Measurements from ENCODE around the gene ZSWIM3. TPM values are rescaled to one million over a fixed set of nuclear protein-coding genes. Genes with fewer than 3 reads are reported as not detected.

Gene ZSWIM3
- total and polyA plus RNA-seq, 2 of the 13 experiments (the other 11 are each of a cell fraction or from before 2014, with no cell fraction given), result 5.2 to 5.8 TPM

DNA sequence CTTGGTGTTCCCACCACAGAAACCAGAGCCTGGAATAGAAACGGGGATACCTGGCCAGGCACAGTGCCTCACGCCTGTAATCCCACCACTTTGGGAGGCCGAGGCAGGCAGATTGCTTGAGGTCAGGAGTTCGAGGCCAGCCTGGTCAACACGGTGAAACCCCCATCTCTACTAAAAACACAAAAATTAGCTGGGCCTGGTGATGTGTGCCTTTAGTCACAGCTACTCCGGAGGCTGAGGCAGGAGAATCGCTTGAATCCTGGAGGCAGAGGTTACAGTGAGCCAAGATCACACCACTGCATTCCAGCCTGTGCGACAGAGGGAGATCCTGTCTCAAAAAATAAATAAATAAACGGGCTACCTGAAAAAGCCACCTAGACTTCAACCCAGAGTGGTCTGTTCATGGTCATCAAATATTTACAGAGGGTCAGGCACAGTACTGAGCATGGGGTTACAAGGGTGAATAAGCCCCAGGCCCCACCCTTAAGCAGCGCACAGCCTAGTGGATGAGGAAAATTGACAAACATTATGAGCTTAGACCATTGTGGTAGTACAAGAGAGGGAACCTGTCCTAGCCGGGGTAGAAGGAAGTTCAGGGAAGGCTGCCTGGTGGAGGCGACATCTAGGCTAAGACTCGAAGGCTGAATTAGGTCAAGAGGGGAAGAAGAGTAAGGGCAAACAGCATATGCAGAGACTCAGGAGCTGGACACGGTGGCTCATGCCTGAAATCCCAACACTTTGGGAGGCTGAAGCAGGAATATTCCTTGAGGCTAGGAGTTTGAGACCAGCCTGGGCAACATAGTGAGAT lies 69.9 kb downstream of the ZSWIM3 start (continued):
- TF ChIP-seq MBD4 (IDR thresholded peaks at IDR 0.05; ENCODE audit: borderline replicate concordance, low read length) (peak; percentile 45; the same call in 1 of the 2 replicates), DNMT1 (CRISPR knock-in tag; IDR thresholded peaks at IDR 0.05) (0 out of 2 replicates have a peak, but pooled peaks have one; percentile 66), SMAD3 (CRISPR knock-in tag; IDR thresholded peaks at IDR 0.05) (peak; percentile 95), ETV6 (CRISPR knock-in tag; conservative IDR thresholded peaks at IDR 0.05) (no peak; the same call in 1 of the 2 replicates), HMG20B (CRISPR knock-in tag; conservative IDR thresholded peaks at IDR 0.05) (peak; percentile 79), IKZF1 (IDR thresholded peaks at IDR 0.05) (no peak), STAT5B (CRISPR knock-in tag; IDR thresholded peaks at IDR 0.05) (0 out of 2 replicates have a peak, but pooled peaks have one; percentile 24), NFIC (IDR thresholded peaks at IDR 0.05; ENCODE audit: low read length) (peak; percentile 48; the same call in 1 of the 2 replicates), ZNF124 (CRISPR knock-in tag; IDR thresholded peaks at IDR 0.05) (peak; percentile 92), MYNN (CRISPR knock-in tag; IDR thresholded peaks at IDR 0.05; ENCODE audit: low read depth) (no peak), MYC (CRISPR knock-in tag; IDR thresholded peaks at IDR 0.05; ENCODE audit: borderline replicate concordance) (peak; percentile 54), POGZ (CRISPR knock-in tag; IDR thresholded peaks at IDR 0.05) (peak; percentile 87), ATRX (CRISPR knock-in tag; IDR thresholded peaks at IDR 0.05; ENCODE audit: borderline replicate concordance) (no peak)
- TF ChIP-seq, protein P1, sequence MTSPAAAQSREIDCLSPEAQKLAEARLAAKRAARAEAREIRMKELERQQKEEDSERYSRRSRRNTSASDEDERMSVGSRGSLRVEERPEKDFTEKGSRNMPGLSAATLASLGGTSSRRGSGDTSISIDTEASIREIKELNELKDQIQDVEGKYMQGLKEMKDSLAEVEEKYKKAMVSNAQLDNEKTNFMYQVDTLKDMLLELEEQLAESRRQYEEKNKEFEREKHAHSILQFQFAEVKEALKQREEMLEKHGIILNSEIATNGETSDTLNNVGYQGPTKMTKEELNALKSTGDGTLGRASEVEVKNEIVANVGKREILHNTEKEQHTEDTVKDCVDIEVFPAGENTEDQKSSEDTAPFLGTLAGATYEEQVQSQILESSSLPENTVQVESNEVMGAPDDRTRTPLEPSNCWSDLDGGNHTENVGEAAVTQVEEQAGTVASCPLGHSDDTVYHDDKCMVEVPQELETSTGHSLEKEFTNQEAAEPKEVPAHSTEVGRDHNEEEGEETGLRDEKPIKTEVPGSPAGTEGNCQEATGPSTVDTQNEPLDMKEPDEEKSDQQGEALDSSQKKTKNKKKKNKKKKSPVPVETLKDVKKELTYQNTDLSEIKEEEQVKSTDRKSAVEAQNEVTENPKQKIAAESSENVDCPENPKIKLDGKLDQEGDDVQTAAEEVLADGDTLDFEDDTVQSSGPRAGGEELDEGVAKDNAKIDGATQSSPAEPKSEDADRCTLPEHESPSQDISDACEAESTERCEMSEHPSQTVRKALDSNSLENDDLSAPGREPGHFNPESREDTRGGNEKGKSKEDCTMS (CRISPR knock-in tag; conservative IDR thresholded peaks at IDR 0.05), result no peak
- TF ChIP-seq, protein P2, sequence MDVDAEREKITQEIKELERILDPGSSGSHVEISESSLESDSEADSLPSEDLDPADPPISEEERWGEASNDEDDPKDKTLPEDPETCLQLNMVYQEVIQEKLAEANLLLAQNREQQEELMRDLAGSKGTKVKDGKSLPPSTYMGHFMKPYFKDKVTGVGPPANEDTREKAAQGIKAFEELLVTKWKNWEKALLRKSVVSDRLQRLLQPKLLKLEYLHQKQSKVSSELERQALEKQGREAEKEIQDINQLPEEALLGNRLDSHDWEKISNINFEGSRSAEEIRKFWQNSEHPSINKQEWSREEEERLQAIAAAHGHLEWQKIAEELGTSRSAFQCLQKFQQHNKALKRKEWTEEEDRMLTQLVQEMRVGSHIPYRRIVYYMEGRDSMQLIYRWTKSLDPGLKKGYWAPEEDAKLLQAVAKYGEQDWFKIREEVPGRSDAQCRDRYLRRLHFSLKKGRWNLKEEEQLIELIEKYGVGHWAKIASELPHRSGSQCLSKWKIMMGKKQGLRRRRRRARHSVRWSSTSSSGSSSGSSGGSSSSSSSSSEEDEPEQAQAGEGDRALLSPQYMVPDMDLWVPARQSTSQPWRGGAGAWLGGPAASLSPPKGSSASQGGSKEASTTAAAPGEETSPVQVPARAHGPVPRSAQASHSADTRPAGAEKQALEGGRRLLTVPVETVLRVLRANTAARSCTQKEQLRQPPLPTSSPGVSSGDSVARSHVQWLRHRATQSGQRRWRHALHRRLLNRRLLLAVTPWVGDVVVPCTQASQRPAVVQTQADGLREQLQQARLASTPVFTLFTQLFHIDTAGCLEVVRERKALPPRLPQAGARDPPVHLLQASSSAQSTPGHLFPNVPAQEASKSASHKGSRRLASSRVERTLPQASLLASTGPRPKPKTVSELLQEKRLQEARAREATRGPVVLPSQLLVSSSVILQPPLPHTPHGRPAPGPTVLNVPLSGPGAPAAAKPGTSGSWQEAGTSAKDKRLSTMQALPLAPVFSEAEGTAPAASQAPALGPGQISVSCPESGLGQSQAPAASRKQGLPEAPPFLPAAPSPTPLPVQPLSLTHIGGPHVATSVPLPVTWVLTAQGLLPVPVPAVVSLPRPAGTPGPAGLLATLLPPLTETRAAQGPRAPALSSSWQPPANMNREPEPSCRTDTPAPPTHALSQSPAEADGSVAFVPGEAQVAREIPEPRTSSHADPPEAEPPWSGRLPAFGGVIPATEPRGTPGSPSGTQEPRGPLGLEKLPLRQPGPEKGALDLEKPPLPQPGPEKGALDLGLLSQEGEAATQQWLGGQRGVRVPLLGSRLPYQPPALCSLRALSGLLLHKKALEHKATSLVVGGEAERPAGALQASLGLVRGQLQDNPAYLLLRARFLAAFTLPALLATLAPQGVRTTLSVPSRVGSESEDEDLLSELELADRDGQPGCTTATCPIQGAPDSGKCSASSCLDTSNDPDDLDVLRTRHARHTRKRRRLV (CRISPR knock-in tag; IDR thresholded peaks at IDR 0.05), result no peak
- TF ChIP-seq, protein P3, sequence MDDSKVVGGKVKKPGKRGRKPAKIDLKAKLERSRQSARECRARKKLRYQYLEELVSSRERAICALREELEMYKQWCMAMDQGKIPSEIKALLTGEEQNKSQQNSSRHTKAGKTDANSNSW (CRISPR knock-in tag; IDR thresholded peaks at IDR 0.05; ENCODE audit: borderline replicate concordance), result no peak
- TF ChIP-seq, protein P4, sequence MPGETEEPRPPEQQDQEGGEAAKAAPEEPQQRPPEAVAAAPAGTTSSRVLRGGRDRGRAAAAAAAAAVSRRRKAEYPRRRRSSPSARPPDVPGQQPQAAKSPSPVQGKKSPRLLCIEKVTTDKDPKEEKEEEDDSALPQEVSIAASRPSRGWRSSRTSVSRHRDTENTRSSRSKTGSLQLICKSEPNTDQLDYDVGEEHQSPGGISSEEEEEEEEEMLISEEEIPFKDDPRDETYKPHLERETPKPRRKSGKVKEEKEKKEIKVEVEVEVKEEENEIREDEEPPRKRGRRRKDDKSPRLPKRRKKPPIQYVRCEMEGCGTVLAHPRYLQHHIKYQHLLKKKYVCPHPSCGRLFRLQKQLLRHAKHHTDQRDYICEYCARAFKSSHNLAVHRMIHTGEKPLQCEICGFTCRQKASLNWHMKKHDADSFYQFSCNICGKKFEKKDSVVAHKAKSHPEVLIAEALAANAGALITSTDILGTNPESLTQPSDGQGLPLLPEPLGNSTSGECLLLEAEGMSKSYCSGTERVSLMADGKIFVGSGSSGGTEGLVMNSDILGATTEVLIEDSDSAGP (CRISPR knock-in tag; IDR thresholded peaks at IDR 0.05; ENCODE audit: borderline replicate concordance), result peak; percentile 70
- TF ChIP-seq, protein P5, sequence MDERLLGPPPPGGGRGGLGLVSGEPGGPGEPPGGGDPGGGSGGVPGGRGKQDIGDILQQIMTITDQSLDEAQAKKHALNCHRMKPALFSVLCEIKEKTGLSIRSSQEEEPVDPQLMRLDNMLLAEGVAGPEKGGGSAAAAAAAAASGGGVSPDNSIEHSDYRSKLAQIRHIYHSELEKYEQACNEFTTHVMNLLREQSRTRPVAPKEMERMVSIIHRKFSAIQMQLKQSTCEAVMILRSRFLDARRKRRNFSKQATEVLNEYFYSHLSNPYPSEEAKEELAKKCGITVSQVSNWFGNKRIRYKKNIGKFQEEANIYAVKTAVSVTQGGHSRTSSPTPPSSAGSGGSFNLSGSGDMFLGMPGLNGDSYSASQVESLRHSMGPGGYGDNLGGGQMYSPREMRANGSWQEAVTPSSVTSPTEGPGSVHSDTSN (CRISPR knock-in tag; IDR thresholded peaks at IDR 0.05), result no peak

All from HepG2 (cell line).